Upper lobe of right lung (tissue), 1 donor: ENCODE measurements around the gene MT1B. TPM values are rescaled to one million over a fixed set of nuclear protein-coding genes. Genes with fewer than 3 reads are reported as not detected.
"Not testable (repeated sequence)": the region's sequence is repeated elsewhere in the genome, so short reads cannot be mapped to it uniquely, and the experiment has no call there.

ENCODE experiments used
- ATAC-seq: fragments of 200-7000 bp; cut with Tn5 transposase; one replicate; pipeline ENCODE4 v1.9.1; 2020; ENCODE audit warnings: mild to moderate bottlenecking, moderate library complexity
- DNase-seq: peaks from one replicate; pipeline ENCODE4 v3.0.0-alpha.2; 2020
- H3K27ac ChIP-seq: fragments of 200-600 bp; one replicate; pipeline ENCODE4 v1.8.0; 2022
- H3K27me3 ChIP-seq: fragments of 200-600 bp; one replicate; pipeline ENCODE4 v1.8.0; 2022; ENCODE audit warnings: mild to moderate bottlenecking
- H3K36me3 ChIP-seq: fragments of 200-600 bp; one replicate; pipeline ENCODE4 v1.8.0; 2022
- H3K4me1 ChIP-seq: fragments of 200-600 bp; one replicate; pipeline ENCODE4 v1.8.0; 2022
- H3K4me3 ChIP-seq: fragments of 200-600 bp; one replicate; pipeline ENCODE4 v1.8.0; 2022; ENCODE audit warnings: mild to moderate bottlenecking
- H3K9me3 ChIP-seq: fragments of 200-600 bp; one replicate; pipeline ENCODE4 v1.8.0; 2022
- intact Hi-C: fragments of 100-400 bp; cut with DNase I; formaldehyde crosslinking; loops from one replicate; pipeline ENCODE4 v1.11.0; 2022
- total RNA-seq: library from RNA; stranded (reverse); fragmentation: NEBNext Ultra II Directional; extraction: Animal tissue kit (Norgen Biotek cat#: 25700); gene quantifications from one replicate; pipeline ENCODE4 v1.2.1, GENCODE V29; 2021
- TF ChIP-seq, protein P1 (sequence below): fragments of 200-600 bp; IDR thresholded peaks from one replicate; pipeline ENCODE4 v1.8.0; 2022; ENCODE audit warnings: antibody characterized with exemption
- donor health status: DM: no; HTN: yes; CAD: no; lungs with severe emphysema.

The MT1B gene
- total RNA-seq, 1 donor from 2014 or later = not detected

GRCh38 chr16:56615353-56615752, 36.3 kb upstream of the MT1B start:
- Histone ChIP-seq H3K27ac (no peak overlapping the region), H3K27me3 (no peaks in the 10 kb centered on the region), H3K36me3 (no peaks in the 10 kb centered on the region), H3K4me3 (no peak overlapping the region), H3K9me3 (no peaks in the 10 kb centered on the region), H3K4me1 (peaks cover 21% of the 10 kb centered on the region)
- intact Hi-C loops = no loop called here
- DNase-seq (no peak), ATAC-seq (no peak)
- TF ChIP-seq, protein P1, sequence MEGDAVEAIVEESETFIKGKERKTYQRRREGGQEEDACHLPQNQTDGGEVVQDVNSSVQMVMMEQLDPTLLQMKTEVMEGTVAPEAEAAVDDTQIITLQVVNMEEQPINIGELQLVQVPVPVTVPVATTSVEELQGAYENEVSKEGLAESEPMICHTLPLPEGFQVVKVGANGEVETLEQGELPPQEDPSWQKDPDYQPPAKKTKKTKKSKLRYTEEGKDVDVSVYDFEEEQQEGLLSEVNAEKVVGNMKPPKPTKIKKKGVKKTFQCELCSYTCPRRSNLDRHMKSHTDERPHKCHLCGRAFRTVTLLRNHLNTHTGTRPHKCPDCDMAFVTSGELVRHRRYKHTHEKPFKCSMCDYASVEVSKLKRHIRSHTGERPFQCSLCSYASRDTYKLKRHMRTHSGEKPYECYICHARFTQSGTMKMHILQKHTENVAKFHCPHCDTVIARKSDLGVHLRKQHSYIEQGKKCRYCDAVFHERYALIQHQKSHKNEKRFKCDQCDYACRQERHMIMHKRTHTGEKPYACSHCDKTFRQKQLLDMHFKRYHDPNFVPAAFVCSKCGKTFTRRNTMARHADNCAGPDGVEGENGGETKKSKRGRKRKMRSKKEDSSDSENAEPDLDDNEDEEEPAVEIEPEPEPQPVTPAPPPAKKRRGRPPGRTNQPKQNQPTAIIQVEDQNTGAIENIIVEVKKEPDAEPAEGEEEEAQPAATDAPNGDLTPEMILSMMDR = no peak

DNA sequence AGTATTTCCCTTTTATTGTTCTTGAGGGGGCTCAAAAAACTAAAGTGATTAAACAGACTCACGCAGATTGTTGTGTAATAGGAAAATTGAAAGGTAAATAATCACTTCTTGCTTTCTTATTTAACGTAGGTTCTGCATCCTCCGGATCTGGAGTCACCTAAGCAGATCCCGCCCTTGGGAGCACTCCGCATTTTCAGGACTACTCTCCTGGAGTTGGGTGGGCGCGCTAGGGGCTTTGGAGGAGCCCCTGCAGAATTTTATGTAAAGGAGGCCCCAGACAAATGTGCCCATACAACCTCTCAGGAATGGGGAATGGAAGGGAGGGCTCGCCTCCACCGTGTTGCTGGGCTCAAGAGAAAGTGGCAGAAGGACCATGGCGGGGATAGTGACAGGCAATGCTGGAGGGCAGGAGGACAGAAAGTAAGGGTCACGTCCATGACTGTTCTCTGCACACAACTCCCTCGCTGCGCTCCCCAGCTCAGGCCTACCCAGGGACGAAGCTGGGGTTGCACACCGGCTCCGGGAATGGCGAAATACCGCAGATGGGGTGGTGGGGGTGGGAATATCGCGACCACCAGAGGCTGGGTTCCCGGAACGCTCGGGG, 35.0 kb upstream of the MT1B start:
- peaks cover 8% of the 10 kb centered on the region for H3K4me1 ChIP-seq
- no peaks in the 10 kb centered on the region for H3K36me3 ChIP-seq
- intact Hi-C loops = no loop called here
- TF ChIP-seq, protein P1 = no peak
- peak overlapping the region; percentile 69 for H3K27ac ChIP-seq
- peak overlapping the region; percentile 47 for H3K4me3 ChIP-seq
- no peaks in the 10 kb centered on the region for H3K9me3 ChIP-seq
- no peaks in the 10 kb centered on the region for H3K27me3 ChIP-seq
- no peak for DNase-seq
- peak; percentile 30 for ATAC-seq

DNA sequence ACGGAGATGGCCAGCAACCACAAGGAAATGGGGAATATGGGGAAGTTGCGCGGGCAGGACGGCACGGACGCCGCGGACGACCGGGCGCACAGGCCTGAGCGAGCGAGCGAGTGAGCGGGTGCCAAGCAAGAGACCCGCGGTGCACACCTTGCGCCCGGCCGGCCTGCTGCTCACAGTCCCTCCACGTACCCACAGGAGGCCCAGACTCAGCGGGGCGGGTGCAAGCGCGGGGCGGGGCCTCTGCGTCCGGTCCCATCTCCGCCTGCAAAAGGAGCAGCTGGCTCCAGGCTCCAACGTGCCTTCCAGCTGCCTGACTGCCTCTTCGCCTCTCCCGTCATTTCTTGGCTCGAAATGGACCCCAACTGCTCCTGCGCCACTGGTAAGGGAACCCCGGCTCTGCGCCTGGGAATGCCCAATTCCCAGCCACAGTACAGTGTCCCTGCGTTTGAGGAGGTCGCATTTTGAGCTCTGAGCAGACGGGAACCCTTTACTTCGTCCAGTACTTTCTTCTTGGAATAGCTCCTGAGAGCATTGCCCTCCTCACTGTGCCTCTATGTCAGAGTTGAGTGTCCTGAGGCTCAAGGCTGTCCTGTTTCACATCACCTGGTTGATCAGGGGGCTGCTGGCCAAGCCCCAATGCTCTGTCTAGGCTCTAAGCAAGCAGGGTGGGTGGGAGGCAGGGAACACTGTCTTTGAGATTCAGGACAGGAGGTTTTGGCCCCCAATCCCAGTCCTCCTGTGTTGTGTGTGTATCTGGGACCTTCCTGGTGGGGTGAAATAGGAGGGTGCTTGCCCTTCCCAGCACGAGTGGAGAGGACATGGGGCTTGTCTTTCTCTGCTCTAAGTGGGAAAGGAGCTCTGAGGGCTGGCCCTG, 34.2 kb upstream of the MT1B start:
- TF ChIP-seq, protein P1 = no peak
- H3K36me3 ChIP-seq = no peaks in the 10 kb centered on the region
- DNase-seq (peak; percentile 86), ATAC-seq (peak; percentile 94)
- no peaks in the 10 kb centered on the region for H3K27me3 ChIP-seq
- intact Hi-C loops = no loop called here
- no peaks in the 10 kb centered on the region for H3K9me3 ChIP-seq
- peaks cover 8% of the 10 kb centered on the region for H3K4me1 ChIP-seq
- H3K27ac ChIP-seq = peak overlapping the region; percentile 69
- H3K4me3 ChIP-seq = peak overlapping the region; percentile 47

DNA sequence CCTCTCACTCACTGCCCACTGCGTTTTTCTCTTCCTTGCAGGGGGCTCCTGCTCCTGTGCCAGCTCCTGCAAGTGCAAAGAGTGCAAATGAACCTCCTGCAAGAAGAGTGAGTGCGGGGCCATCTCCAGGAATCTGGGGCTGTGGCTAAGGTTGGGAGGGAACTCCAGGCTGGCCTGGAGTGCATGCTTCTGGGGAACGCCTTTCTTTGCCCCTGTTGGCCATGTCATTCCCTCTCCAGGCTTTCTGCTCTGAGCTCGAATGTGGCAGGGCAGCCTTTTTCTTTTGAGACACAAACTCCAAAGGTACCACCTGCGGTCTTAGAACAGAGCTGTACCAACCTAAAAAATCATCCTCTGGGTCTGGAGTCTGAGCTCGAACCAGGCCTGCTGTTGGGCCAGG, 33.5 kb upstream of the MT1B start:
- H3K4me1 ChIP-seq = peaks cover 8% of the 10 kb centered on the region
- H3K27me3 ChIP-seq = no peaks in the 10 kb centered on the region
- no peak for ATAC-seq
- no peak overlapping the region for H3K27ac ChIP-seq
- H3K36me3 ChIP-seq = no peaks in the 10 kb centered on the region
- H3K4me3 ChIP-seq = peak overlapping the region; percentile 47
- TF ChIP-seq, protein P1 = no peak
- intact Hi-C loops = no loop called here
- no peaks in the 10 kb centered on the region for H3K9me3 ChIP-seq
- no peak for DNase-seq

- ATAC-seq = no peak
- H3K36me3 ChIP-seq = no peaks in the 10 kb centered on the region
- intact Hi-C loops = no loop called here
- H3K4me3 ChIP-seq = no peak overlapping the region
- H3K4me1 ChIP-seq = peaks cover 8% of the 10 kb centered on the region
- no peak for DNase-seq
- no peaks in the 10 kb centered on the region for H3K27me3 ChIP-seq
- H3K27ac ChIP-seq = no peak overlapping the region
- no peaks in the 10 kb centered on the region for H3K9me3 ChIP-seq
- TF ChIP-seq, protein P1 = no peak
Measured at GRCh38 chr16:56620339-56620897, 31.3 kb upstream of the MT1B start.

DNA sequence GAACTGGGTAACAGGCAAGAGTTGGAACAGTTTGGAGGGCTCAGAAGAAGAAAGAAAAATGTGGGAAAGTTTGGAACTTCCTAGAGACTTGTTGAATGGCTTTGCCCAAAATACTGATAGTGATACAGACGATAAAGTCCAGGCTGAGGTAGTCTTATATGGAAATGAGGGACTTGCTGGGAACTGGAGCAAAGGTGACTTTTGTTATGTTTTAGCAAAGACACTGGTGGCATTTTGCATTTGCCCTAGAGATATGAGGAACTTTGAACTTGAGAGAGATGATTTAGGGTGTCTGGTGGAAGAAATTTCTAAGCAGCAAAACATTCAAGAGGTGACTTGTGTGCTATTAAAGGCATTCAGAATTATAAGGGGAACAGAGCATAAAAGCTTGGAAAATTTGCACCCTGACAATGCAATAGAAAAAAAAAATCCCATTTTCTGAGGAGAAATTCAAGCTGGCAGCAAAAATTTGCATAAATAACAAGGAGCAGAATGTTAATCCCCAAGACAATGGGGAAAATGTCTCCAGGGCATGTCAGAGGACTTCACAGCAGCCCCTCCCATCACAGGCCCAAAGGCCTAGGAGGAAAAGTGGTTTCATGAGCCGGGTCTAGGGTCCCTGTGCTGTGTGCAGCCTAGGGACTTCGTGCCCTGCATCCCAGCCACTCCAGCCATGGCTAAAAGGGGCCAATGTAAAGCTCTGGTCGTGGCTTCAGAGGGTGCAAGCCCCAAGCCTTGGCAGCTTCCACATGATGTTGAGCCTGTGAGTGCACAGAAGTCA, 29.8 kb upstream of the MT1B start:
- ATAC-seq, H3K36me3 ChIP-seq, H3K27me3 ChIP-seq, intact Hi-C loops, H3K4me3 ChIP-seq, DNase-seq, H3K27ac ChIP-seq, H3K9me3 ChIP-seq: not testable (repeated sequence)
- peaks cover 14% of the 10 kb centered on the region for H3K4me1 ChIP-seq

GRCh38 chr16:56623184-56623583, 28.5 kb upstream of the MT1B start:
- ATAC-seq, DNase-seq, H3K36me3 ChIP-seq, intact Hi-C loops, H3K27me3 ChIP-seq, H3K4me1 ChIP-seq, H3K4me3 ChIP-seq, H3K27ac ChIP-seq, H3K9me3 ChIP-seq: not testable (repeated sequence)
